GM18498 (cell line): ENCODE results near the gene DTX4.

ENCODE experiments used
- ATAC-seq: cut with Tn5 transposase; IDR thresholded peaks from one replicate; pipeline ENCODE4 v1.9.1; 2021; ENCODE audit warnings: mild to moderate bottlenecking, moderate library complexity; ENCODE audit not compliant: unreplicated experiment

Gene DTX4

GRCh38 chr11:59189986-59190385 is 18.1 kb downstream of the DTX4 start:
- ATAC-seq, result no peak

- ATAC-seq, result no peak
Observed at GRCh38 chr11:59191095-59191494, 19.2 kb downstream of the DTX4 start.

- no peak for ATAC-seq
Observed at GRCh38 chr11:59191890-59192289, 20.0 kb downstream of the DTX4 start.

- no peak for ATAC-seq
Observed at GRCh38 chr11:59192446-59193020, 20.6 kb downstream of the DTX4 start.

GRCh38 chr11:59193587-59194130 is 21.7 kb downstream of the DTX4 start:
- no peak for ATAC-seq

- no peak for ATAC-seq
Observed at GRCh38 chr11:59195586-59195985, 23.7 kb downstream of the DTX4 start.

GRCh38 chr11:59196777-59197176 is 24.8 kb downstream of the DTX4 start:
- ATAC-seq, result no peak

- no peak for ATAC-seq
Observed at GRCh38 chr11:59197991-59198390, 26.1 kb downstream of the DTX4 start.

- ATAC-seq, result no peak
Observed at GRCh38 chr11:59198726-59199125, 26.8 kb downstream of the DTX4 start.

- peak; percentile 62 for ATAC-seq
Observed at GRCh38 chr11:59199546-59200422, 27.9 kb downstream of the DTX4 start.

- ATAC-seq, result peak; percentile 41
Observed at GRCh38 chr11:59200423-59200746, 28.5 kb downstream of the DTX4 start.

GRCh38 chr11:59201353-59201752 is 29.4 kb downstream of the DTX4 start:
- ATAC-seq, result no peak

- ATAC-seq, result no peak
Observed at GRCh38 chr11:59204746-59205145, 32.8 kb downstream of the DTX4 start.

- no peak for ATAC-seq
Observed at GRCh38 chr11:59205648-59206047, 33.7 kb downstream of the DTX4 start.

- no peak for ATAC-seq
Observed at GRCh38 chr11:59206635-59207034, 34.7 kb downstream of the DTX4 start.

- ATAC-seq, result peak; percentile 74
Observed at GRCh38 chr11:59207988-59208451, 36.1 kb downstream of the DTX4 start.

- ATAC-seq, result no peak
Observed at GRCh38 chr11:59208956-59209355, 37.0 kb downstream of the DTX4 start.

GRCh38 chr11:59212222-59212621 is 40.3 kb downstream of the DTX4 start:
- no peak for ATAC-seq

GRCh38 chr11:59212744-59213631 is 41.1 kb downstream of the DTX4 start, which contains the start of gene MPEG1:
Gene MPEG1 (minus strand): TSS chr11:59212927. CDS start chr11:59212865, 62 bp downstream.
- ATAC-seq, result no peak

- ATAC-seq, result no peak
Observed at GRCh38 chr11:59214141-59214893, 42.4 kb downstream of the DTX4 start.
